Dendritic cell treated with granulocyte-macrophage colony-stimulating factor and Interleukin-4, amounts not matched to agents 40 ng/mL and 50 ng/mL, for 4 days (primary cell): ENCODE measurements around the gene CCNY.

Experiments used
- H3K27ac Mint-ChIP-seq: one replicate; pipeline ENCODE4 v1.8.0; 2022; ENCODE audit warnings: mild to moderate bottlenecking, mixed read lengths
- H3K27me3 Mint-ChIP-seq: one replicate; pipeline ENCODE4 v1.8.0; 2022; ENCODE audit warnings: mild to moderate bottlenecking, mixed read lengths
- H3K36me3 Mint-ChIP-seq: one replicate; pipeline ENCODE4 v1.8.0; 2022; ENCODE audit warnings: low read depth, mixed read lengths
- H3K4me1 Mint-ChIP-seq: one replicate; pipeline ENCODE4 v1.8.0; 2022; ENCODE audit warnings: low read depth, mixed read lengths
- H3K4me3 Mint-ChIP-seq: one replicate; pipeline ENCODE4 v1.8.0; 2022; ENCODE audit warnings: mild to moderate bottlenecking, moderate library complexity, mixed read lengths
- H3K9me3 Mint-ChIP-seq: one replicate; pipeline ENCODE4 v1.8.0; 2022; ENCODE audit warnings: mixed read lengths
- intact Hi-C: fragments of 100-400 bp; cut with micrococcal nuclease; formaldehyde crosslinking; loops from one replicate; pipeline ENCODE4 v1.15.0; 2022

CCNY gene

DNA sequence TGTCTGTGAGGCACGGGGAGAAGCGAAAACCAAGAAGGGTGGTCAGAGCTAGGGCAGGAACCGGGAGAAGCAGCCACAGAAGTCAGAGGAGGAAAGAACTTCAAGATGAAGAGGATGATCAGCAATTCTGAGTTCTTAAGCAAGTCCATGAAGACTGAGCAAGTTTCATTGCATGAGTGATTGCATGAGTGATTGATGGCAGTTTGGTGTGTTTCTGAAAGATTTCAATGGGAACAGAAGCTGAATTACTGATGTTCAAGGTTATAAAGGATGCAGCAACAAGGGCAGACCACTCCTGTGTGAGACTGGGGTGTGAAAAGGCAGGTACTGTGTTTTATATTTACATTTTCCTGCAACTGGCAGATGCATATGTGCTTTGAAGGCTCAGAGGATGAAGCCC, 35.4 kb downstream of the CCNY start:
- Mint-ChIP-seq H3K27ac (peak overlapping the region; percentile 71), H3K4me3 (peak overlapping the region; percentile 64), H3K4me1 (peaks cover 77% of the 10 kb centered on the region)

DNA sequence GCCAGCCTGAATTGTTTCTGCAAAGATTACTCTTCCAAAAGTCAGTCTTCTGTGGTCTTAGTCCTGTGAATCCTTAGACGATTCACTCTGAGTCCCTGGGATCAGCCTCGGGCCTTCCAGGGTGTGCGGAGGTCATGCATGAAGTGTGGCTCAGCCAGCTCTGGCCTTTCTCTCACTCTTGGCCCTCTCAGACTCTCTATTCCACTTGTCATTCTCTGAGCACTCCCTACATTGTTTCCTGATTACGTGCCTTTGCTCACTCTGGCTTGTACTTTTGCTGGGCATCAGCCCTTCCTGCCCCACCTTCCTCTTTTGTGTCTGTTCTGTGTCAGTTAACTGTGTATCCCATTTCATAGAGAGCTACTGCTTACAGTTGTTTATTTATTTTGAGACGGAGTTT, 36.0 kb downstream of the CCNY start:
- no peaks in the 10 kb centered on the region for H3K9me3 Mint-ChIP-seq

More for the DNA sequence above, 35.4 kb downstream of the CCNY start:
- Mint-ChIP-seq H3K9me3 (no peaks in the 10 kb centered on the region), H3K36me3 (peaks cover 13% of the 10 kb centered on the region), H3K27me3 (no peaks in the 10 kb centered on the region)
- intact Hi-C loops = loop anchor here (10.0 kb wide), 2 partner anchors 83 to 153 kb away; no protein-coding TSS in a partner anchor

DNA sequence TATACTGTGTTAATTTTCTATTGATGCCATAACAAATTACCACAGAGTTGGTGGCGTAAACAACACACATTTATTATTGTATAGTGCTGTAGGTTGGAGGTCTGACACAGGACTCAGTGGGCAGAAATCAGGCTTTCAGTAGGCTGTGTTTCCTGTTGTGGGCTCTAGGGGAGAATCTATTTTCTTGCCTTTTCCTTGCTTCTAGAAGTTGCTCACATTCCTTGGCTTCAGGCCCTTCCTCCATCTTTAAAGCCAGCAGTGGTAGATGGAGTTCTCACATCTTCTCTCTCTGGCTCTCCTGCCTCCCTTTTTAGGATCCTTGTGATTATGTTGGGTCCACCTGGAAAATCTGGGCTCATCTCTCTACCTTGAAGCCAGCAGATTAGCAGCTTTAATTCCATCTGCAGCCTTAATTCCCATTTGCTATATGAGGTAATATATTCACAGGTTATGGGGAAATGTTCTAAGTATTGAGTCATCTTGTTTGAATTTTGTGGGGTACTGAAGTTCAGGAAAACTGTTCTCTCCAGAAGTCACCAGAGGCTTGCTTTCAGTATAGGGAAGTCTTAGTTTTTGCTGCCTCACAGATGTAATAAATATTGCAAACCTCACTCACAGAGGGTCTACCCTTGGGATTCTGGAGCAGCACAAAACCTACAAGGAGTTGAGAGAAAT, 38.9 kb downstream of the CCNY start:
- intact Hi-C loops = loop anchor here (10.0 kb wide), 2 partner anchors 80 to 150 kb away; no protein-coding TSS in a partner anchor
- no peaks in the 10 kb centered on the region for H3K9me3 Mint-ChIP-seq

More for the DNA sequence above, 36.0 kb downstream of the CCNY start:
- peaks cover 79% of the 10 kb centered on the region for H3K4me1 Mint-ChIP-seq
- intact Hi-C loops = loop anchor here (10.0 kb wide), 2 partner anchors 82 to 152 kb away; no protein-coding TSS in a partner anchor
- H3K27ac Mint-ChIP-seq = peak overlapping the region; percentile 71
- H3K36me3 Mint-ChIP-seq = peaks cover 13% of the 10 kb centered on the region
- H3K27me3 Mint-ChIP-seq = no peaks in the 10 kb centered on the region
- peak overlapping the region; percentile 64 for H3K4me3 Mint-ChIP-seq

DNA sequence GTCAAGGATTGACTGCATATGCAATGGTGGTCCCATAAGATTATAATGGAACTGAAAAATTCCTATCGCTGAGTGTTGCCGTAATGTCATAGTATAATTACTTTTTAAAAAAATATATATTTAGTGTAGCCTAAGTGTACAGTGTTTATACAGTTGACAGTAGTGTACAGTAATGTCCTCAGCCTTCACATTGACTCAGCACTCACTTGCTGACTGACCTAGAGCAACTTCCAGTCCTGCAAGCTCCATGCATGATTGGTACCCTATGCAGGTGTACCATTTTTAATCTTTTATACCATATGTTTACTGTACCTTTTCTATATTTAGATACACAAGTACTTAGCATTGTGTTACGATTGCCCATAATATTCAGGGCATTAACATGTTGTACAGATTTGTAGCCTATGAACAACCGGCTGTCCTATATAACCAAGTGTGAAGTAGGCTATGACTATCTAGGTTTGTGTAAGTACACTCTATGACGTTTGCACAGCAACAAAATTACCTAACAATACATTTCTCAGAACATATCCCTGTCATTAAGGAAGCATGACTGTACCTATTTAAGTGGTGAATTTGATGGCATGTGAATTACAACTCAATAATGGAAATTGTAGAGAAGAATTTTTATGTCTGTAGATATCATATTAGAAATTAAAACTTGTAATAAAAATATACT, 40.9 kb downstream of the CCNY start:
- Mint-ChIP-seq H3K27me3 (no peaks in the 10 kb centered on the region), H3K9me3 (no peaks in the 10 kb centered on the region), H3K4me3 (no peak overlapping the region), H3K36me3 (peaks cover 13% of the 10 kb centered on the region), H3K27ac (no peak overlapping the region), H3K4me1 (peaks cover 79% of the 10 kb centered on the region)
- intact Hi-C loops = loop anchor here (10.0 kb wide), 2 partner anchors 78 to 148 kb away; no protein-coding TSS in a partner anchor

More for the DNA sequence above, 38.9 kb downstream of the CCNY start:
- no peaks in the 10 kb centered on the region for H3K27me3 Mint-ChIP-seq
- no peak overlapping the region for H3K4me3 Mint-ChIP-seq
- H3K4me1 Mint-ChIP-seq = peaks cover 80% of the 10 kb centered on the region
- H3K36me3 Mint-ChIP-seq = peaks cover 13% of the 10 kb centered on the region
- H3K27ac Mint-ChIP-seq = peak overlapping the region; percentile 58

DNA sequence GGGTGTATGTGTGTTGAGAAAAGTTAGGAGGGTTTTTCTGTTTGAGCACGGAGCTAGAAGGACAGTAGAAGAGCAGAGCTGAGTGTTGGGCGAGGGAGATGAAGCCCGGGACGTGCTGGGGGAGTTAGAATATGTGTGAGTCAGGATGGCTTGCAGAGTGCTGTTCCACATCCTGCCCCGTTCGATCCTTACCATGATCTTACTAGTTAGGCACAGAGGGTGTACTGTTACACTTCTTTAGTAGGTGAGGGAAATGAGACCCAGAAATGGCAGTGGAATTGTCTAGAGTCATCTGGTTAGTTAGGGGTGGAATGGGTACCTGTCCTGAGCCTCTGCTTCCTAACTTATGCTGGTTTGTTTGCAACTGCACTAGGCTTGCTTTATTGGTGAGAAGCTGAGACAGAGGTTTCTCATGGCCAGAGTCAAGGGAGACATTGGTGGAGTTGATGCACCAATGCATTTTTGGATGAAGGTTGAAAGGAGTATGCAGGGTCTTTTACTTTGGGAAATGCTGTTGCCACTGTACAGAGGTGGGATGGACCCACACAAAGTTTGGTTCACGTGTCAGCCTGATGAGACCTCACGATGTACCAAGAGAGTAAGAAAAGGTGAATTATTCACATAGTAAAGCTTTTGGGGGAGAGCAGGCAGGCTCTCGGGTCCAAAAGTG, 42.4 kb downstream of the CCNY start:
- Mint-ChIP-seq H3K27me3 (no peaks in the 10 kb centered on the region), H3K9me3 (no peaks in the 10 kb centered on the region), H3K36me3 (peaks cover 13% of the 10 kb centered on the region), H3K27ac (peak overlapping the region; percentile 85), H3K4me3 (peak overlapping the region; percentile 55), H3K4me1 (peaks cover 70% of the 10 kb centered on the region)
- intact Hi-C loops = loop anchor here (10.0 kb wide), 2 partner anchors 76 to 146 kb away; no protein-coding TSS in a partner anchor

DNA sequence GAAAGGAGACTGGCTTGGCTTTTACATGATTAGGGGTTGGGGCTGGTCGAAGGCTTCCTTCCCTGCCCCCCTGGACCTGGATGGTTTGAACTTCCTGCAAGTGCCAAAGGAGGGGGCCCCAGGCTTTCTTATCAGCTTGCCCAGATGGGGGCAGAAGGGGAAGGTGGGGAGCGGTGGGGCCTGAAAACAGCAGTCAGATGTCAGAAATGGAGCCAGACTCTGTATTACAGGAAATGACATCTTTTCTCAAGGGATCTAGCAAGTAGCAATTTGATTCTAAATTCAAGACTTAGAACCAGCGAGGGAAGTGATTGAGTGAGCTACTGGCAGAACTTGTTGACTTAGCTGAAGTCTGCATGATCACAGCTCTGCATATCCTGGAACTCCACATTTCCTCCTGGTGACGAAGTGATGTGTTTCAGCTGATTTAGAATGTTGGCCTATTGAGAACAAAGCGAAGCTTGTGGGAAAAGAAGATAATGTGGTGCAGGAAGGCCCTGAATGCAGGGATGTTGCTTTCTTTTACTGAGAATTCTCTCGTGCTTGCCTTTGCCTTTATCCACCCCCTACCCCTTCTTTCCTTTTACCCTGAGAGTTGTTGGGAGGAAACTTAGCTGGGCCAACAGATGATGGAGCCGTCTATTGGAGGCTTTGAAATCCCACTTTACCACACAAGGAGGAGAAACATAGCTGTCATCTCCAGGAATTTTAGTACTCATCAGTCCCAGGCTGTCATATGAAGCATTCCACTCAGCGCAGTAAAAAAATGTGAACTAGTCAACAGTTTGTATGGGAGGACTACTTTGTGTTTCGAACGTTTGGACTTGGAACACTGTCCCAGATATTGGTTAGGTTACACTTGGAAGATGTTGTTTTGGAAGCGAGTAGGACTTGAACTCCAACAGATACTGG, 43.2 kb downstream of the CCNY start:
- H3K27ac Mint-ChIP-seq = peak overlapping the region; percentile 85
- H3K36me3 Mint-ChIP-seq = peaks cover 12% of the 10 kb centered on the region
- no peaks in the 10 kb centered on the region for H3K9me3 Mint-ChIP-seq
- intact Hi-C loops = loop anchor here (10.0 kb wide), 2 partner anchors 75 to 145 kb away; no protein-coding TSS in a partner anchor
- no peaks in the 10 kb centered on the region for H3K27me3 Mint-ChIP-seq
- peak overlapping the region; percentile 55 for H3K4me3 Mint-ChIP-seq
- H3K4me1 Mint-ChIP-seq = peaks cover 75% of the 10 kb centered on the region

DNA sequence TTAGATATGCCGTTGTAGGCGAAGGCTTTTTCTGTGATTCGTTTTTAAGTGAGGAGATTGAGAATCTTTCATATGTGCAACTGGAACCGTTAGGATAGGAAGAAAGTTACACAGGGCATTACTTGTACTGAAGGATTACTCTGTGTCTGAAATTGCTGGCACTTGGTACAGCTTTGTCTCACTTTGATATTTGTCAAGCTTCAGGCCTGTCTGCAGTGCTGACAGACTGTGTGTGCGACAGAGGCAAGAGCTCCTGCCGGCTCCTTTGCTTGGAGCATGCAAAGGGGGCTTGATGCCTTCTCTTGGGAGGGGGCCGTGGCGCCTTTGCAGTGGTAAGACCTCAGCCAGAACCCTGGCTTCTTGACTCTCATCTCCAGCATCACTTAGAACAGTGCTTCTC, 45.8 kb downstream of the CCNY start:
- Mint-ChIP-seq H3K4me1 (peaks cover 73% of the 10 kb centered on the region), H3K27ac (peak overlapping the region; percentile 53), H3K36me3 (peaks cover 9% of the 10 kb centered on the region), H3K9me3 (no peaks in the 10 kb centered on the region), H3K27me3 (no peaks in the 10 kb centered on the region), H3K4me3 (no peak overlapping the region)
- intact Hi-C loops = no loop called here

DNA sequence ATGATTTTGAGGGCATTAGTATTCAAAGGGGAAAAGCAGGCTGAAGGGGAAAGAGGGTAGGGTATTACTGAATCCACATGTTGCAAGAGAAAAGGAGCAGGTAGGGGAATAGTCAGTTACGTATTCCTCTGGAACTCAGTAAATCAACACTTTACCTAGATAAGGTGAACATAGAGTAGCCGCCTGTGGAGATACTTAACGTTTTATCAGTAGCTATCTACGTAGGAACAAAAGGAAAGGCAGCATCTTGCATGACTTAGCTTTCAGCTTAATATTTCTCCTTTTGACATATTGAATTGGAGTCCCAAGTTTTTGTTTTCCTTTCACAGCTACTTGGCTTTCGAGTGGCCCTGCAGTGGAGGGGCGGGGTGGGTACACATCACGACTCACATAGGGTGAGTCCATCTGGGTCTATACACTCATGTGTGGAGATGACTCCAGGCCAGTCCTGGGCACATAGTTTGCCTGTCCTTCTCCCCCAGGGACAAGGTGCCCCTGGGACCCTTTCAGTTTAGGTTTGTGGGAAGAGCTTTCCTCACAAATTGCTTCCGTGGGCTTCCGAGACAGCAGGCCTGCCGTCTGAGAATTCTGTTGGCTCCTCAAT, 48.1 kb downstream of the CCNY start:
- Mint-ChIP-seq H3K36me3 (peaks cover 9% of the 10 kb centered on the region), H3K4me1 (peaks cover 71% of the 10 kb centered on the region), H3K4me3 (no peak overlapping the region), H3K27ac (no peak overlapping the region), H3K9me3 (no peaks in the 10 kb centered on the region), H3K27me3 (no peaks in the 10 kb centered on the region)
- intact Hi-C loops = no loop called here

DNA sequence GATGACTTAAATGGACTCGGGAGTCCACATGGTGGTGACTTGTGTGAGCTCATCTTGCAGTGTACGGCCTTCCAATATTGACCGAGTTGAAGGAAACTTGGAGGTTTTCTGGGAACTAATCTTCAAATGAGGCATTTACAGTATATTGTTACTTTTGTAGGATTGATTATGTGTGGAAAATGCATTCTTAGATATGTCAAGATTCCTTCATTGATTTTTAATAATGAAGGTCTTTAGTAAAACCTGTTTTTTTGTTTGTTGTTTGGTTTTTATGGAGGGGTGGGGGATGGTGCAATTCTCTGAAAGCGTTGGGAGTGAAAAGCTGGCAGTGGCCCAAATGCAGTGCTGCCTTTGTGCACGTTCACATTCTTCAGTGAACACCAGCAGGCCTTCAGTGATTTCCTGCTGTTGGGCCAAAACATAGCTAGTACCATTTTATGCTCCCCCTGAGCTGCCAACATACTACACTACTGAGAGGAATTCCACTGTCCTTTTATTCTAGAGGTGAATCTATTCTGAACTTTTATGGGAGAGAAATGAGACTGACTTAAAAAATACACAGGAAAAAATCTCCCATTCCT, 50.4 kb downstream of the CCNY start:
- H3K27ac Mint-ChIP-seq = peak overlapping the region; percentile 40
- peaks cover 24% of the 10 kb centered on the region for H3K36me3 Mint-ChIP-seq
- intact Hi-C loops = no loop called here
- no peaks in the 10 kb centered on the region for H3K27me3 Mint-ChIP-seq
- peaks cover 60% of the 10 kb centered on the region for H3K4me1 Mint-ChIP-seq
- peaks cover 14% of the 10 kb centered on the region for H3K9me3 Mint-ChIP-seq
- no peak overlapping the region for H3K4me3 Mint-ChIP-seq

DNA sequence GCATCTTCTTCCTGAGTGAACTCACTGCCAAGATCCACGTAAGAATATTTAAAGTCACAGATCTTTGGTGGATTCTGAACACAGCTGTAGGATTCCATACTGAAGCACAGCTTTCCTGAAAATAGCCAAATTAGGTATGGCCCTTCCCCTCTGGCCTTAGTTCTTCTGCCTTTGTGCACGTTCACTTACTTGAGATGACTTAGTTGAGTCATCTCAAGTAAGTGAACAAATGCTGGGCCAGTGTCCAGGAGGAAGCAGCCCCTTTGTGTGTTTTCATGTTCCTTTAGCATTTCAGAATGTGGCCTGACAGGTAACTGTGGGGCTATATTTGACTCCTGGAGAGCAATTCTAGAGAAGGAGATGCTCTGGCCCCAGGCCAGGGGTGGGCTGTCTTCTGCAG, 51.5 kb downstream of the CCNY start:
- H3K4me3 Mint-ChIP-seq = no peak overlapping the region

DNA sequence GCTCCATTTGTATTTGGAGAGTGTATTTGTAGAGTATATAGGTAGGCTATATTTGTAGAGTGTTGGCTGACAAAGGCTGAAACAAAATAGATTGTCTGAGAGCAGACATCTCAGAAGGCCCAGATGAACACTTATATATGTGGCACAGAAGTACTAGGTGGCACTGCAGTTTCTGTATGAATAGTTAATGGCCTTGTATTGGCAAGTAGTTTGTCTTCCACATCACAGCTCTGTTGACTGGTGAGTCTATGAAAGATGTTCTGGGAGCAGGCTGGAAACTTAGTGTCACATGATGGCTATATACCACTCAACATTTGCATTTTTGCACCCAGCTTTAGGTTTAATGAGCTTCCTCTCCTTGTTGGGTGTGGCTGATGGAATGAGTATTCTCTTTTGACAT, 51.9 kb downstream of the CCNY start:
- Mint-ChIP-seq H3K27me3 (no peaks in the 10 kb centered on the region), H3K27ac (peak overlapping the region; percentile 40), H3K9me3 (peaks cover 16% of the 10 kb centered on the region), H3K4me3 (no peak overlapping the region), H3K4me1 (peaks cover 66% of the 10 kb centered on the region), H3K36me3 (peaks cover 25% of the 10 kb centered on the region)
- intact Hi-C loops = no loop called here

More for the DNA sequence above, 51.5 kb downstream of the CCNY start:
- peak overlapping the region; percentile 40 for H3K27ac Mint-ChIP-seq
- H3K36me3 Mint-ChIP-seq = peaks cover 25% of the 10 kb centered on the region
- H3K4me1 Mint-ChIP-seq = peaks cover 62% of the 10 kb centered on the region
- intact Hi-C loops = no loop called here
- H3K27me3 Mint-ChIP-seq = no peaks in the 10 kb centered on the region
- peaks cover 16% of the 10 kb centered on the region for H3K9me3 Mint-ChIP-seq

DNA sequence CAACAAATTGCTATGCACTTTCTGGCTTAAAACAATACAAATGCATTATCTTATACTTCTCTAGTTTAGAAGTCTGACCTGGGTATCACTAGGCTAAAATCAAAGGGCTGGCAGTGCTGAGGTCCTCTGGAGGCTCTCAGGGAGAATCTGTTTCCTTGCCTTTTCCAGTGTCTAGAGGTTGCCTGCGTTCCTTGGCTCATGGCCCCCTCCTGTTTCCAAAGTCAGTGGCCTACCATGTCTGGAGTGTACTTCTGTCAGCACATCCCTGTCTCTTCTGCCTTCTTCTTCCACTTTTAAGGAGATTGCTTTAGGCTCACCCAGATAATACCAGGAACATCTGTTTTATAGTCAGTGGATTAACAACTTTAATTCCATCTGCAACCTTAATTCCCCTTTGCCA, 52.4 kb downstream of the CCNY start:
- Mint-ChIP-seq H3K4me3 (no peak overlapping the region), H3K4me1 (peaks cover 71% of the 10 kb centered on the region), H3K27ac (no peak overlapping the region), H3K36me3 (peaks cover 25% of the 10 kb centered on the region), H3K9me3 (peaks cover 16% of the 10 kb centered on the region), H3K27me3 (no peaks in the 10 kb centered on the region)
- intact Hi-C loops = no loop called here
